Ovary (tissue), 9 donors: Measurements from ENCODE around the gene MSH2. TPM values are rescaled to one million over a fixed set of nuclear protein-coding genes. Genes with fewer than 3 reads are reported as not detected.
"Not testable (repeated sequence)": the region's sequence is repeated elsewhere in the genome, so short reads cannot be mapped to it uniquely, and the experiment has no call there.

Experiments used
- DNase-seq, 5 donors: peaks; one replicate each; pipeline ENCODE4 v3.0.0-alpha.2; 2019 to 2020
- H3K27ac ChIP-seq, 2 donors: fragments of 200-600 bp; one replicate each; pipeline versions ENCODE4 v1.5.1 to v1.8.0; 2019 to 2022
- H3K27me3 ChIP-seq: fragments of 200-600 bp; one replicate; pipeline ENCODE4 v1.8.0; 2022
- H3K36me3 ChIP-seq: fragments of 200-600 bp; sonication (generic); one replicate; pipeline ENCODE4 v1.5.1; 2019
- H3K4me1 ChIP-seq: one replicate; pipeline ENCODE4 v1.8.1; 2013; ENCODE audit warnings: mild to moderate bottlenecking, moderate library complexity; ENCODE audit not compliant: insufficient read depth
- H3K4me3 ChIP-seq: fragments of 200-600 bp; sonication (generic); one replicate; pipeline ENCODE4 v1.5.1; 2017
- H3K9me3 ChIP-seq, 2 donors: fragments of 200-600 bp in 1 of 2; sonication (generic) in 1 of 2; one replicate each; pipeline versions ENCODE4 v1.5.1 to v1.8.1; 2013 to 2019; ENCODE audit warnings: mild to moderate bottlenecking in 1 of 2, moderate library complexity in 1 of 2
- EP300 ChIP-seq: sonication (generic); formaldehyde crosslinking; IDR thresholded peaks from one replicate; pipeline ENCODE4 v1.6.1; 2017; ENCODE audit warnings: antibody characterized with exemption
- POLR2A ChIP-seq: fragments of 450-650 bp; IDR thresholded peaks from one replicate; pipeline ENCODE4 v1.6.1; 2017; ENCODE audit warnings: antibody characterized with exemption, mild to moderate bottlenecking, moderate library complexity
- WGBS, 3 donors: extraction: QIAGEN DNeasy Blood & Tissue Kit in 1 of 3; methylation state at CpG; one replicate each; pipeline versions ENCODE4 v1.1.5 to v1.1.7; 2013 to 2017; 5-methylcytosine and 5-hydroxymethylcytosine counted together
- intact Hi-C, 4 donors: fragments of 100-400 bp; cut with DNase I; formaldehyde crosslinking; loops; one replicate each; pipeline versions ENCODE4 v1.11.0 to v1.15.1; 2022 to 2023
- polyA plus RNA-seq, 2 donors: library from polyadenylated mRNA; stranded (reverse); fragments of 200-250 nt in 1 of 2; fragments of 350-450 nt in 1 of 2; fragmentation: Illumina TruSeq in 1 of 2; extraction: RNeasy Lipid Tissue Mini Kit (QIAGEN cat#74804) in 1 of 2; gene quantifications; one replicate each; pipeline ENCODE4 v1.2.3, GENCODE V29; 2013 to 2014
- total RNA-seq, 7 donors: library from RNA; depleted of rRNA in 2 of 7; stranded (reverse); fragments of >200 nt in 2 of 7; fragmentation: NEBNext Ultra II Directional in 3 of 7; extraction: Animal tissue kit (Norgen Biotek cat#: 25700) in 3 of 7; gene quantifications; one replicate each; pipeline versions ENCODE4 v1.1.0 to v1.2.4, GENCODE V29; 2016 to 2023
- TF ChIP-seq, protein P1 (sequence below), 3 donors: fragments of 450-650 bp in 2 of 3; fragments of 200-600 bp in 1 of 3; IDR thresholded peaks; one replicate each; pipeline versions ENCODE4 v1.5.1 to v1.8.0; 2016 to 2022; ENCODE audit warnings: antibody characterized with exemption in 3 of 3, mild to moderate bottlenecking in 1 of 3
- donor health status: DM: no; HTN: no; CAD: no; lungs with moderate emphysema.
- donor health status: DM: no; HTN: no; CAD: no.
- donor health status: Bipolar disorder and iron deficiency.
- donor health status: DM: yes; HTN: yes; CAD: no.
- donor health status: DM: no; HTN: no; CAD: no.
- donor health status: DM: yes; HTN: yes; CAD: no.

The MSH2 gene
- total and polyA plus RNA-seq, 9 donors: 8.5 to 16.4 (median 10.7) TPM

DNA sequence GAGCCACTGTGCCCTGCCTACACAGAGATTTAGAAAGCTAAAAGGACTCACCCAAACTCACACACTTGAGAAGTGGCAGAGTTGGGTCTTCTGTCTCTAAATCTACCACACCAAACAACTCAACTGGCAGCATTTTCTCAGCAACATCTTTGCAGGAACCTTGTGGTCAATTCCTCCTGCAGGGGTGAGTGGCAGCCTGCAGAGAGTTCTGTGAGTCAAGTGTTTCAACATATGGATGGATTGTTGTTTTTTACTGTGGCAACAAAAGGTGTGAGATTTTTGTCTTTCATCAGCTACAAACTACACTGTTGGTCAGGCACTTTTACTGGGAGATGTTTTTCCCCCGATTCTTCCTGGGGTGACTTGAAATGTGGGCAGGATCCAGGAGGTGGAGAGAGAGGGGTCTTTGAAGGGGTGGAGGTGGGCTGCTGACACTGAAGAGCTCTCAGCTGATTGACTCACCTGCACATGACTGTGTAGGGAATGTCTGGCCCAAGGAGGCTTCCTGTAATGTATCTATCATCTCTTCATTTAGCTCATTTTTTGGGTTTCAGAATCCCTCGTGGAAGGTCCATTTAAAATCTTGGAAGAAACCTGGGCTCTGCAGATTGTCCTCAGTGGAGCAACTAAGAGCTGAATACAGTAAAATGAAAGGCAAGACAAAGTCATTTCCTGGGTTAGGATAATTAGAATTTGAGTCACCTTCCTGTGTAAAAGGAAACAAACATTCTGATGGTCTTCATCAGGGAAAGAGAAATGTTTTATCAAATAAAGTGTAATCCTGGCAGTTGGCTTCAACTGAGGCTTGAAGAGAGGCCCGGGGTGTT, 98.6 kb downstream of the MSH2 start:
- DNase-seq: no peak
- no peaks in the 10 kb centered on the region for H3K9me3 ChIP-seq
- intact Hi-C loops: no loop called here
- no peak for TF ChIP-seq POLR2A
- TF ChIP-seq, protein P1, sequence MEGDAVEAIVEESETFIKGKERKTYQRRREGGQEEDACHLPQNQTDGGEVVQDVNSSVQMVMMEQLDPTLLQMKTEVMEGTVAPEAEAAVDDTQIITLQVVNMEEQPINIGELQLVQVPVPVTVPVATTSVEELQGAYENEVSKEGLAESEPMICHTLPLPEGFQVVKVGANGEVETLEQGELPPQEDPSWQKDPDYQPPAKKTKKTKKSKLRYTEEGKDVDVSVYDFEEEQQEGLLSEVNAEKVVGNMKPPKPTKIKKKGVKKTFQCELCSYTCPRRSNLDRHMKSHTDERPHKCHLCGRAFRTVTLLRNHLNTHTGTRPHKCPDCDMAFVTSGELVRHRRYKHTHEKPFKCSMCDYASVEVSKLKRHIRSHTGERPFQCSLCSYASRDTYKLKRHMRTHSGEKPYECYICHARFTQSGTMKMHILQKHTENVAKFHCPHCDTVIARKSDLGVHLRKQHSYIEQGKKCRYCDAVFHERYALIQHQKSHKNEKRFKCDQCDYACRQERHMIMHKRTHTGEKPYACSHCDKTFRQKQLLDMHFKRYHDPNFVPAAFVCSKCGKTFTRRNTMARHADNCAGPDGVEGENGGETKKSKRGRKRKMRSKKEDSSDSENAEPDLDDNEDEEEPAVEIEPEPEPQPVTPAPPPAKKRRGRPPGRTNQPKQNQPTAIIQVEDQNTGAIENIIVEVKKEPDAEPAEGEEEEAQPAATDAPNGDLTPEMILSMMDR (IDR thresholded peaks at IDR 0.05): no peak
- TF ChIP-seq EP300: no peak
- H3K36me3 ChIP-seq: no peaks in the 10 kb centered on the region
- no peaks in the 10 kb centered on the region for H3K4me1 ChIP-seq
- no peak overlapping the region for H3K4me3 ChIP-seq
- no peak overlapping the region for H3K27ac ChIP-seq
- no peaks in the 10 kb centered on the region for H3K27me3 ChIP-seq
- WGBS, 3 donors: 65 to 81% (median 74%) methylated on average over 3 of the region's 3 CpGs

DNA sequence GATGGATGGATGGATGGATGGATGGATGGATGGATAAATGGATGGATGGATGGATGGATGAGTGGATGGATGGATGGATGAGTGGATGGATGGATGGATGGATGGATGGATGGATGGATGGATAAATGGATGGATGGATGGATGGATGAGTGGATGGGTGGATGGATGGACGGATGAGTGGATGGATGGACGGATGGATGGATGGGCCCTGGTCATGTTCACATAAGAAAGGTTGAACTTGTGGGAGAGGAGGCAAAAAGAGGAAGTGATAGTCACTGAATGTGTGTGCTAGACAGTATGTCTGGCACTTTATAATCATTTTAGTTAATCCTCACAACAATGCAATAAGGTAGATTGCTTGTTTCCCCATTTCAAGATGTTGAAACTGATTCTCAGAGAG, 99.5 kb downstream of the MSH2 start:
- WGBS, 3 donors: 86 to 91% (median 89%) methylated on average over 2 of the region's 2 CpGs
- H3K9me3 ChIP-seq, H3K27me3 ChIP-seq, H3K4me1 ChIP-seq, DNase-seq, H3K36me3 ChIP-seq, H3K27ac ChIP-seq, intact Hi-C loops, H3K4me3 ChIP-seq: not testable (repeated sequence)

DNA sequence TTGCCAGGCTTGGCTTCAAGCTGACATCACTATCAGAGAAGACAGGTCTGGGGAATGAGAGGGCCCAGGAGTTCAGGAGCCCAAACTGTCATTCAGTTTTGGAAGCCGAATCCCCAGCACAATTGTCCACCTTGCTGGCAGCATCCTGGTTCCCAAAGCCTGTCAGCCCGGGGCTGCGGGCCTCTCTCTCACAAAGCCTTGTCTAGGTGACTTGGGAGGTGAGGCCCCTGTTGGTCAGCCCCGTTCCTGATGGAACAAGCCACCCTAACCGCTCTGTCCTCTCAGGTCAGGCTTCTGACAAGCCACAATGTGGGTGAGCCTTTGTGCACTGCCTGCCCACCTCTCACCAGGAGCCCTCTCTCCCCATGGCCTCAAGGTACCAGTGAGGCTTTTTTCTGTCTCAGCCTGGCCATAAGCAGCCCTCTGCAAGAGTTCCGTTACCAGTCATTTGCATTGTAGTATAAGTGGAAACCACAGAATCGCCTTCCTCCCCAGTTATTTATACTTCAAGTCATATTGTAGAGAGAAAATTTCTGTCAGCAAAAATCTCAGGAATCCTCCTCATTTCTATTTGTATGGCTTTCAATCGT, 100.6 kb downstream of the MSH2 start:
- Histone ChIP-seq H3K27me3 (no peaks in the 10 kb centered on the region), H3K9me3 (no peaks in the 10 kb centered on the region), H3K36me3 (no peaks in the 10 kb centered on the region), H3K4me3 (no peak overlapping the region), H3K4me1 (no peaks in the 10 kb centered on the region), H3K27ac (no peak overlapping the region)
- no peak for TF ChIP-seq POLR2A
- no peak for TF ChIP-seq EP300
- TF ChIP-seq, protein P1 (IDR thresholded peaks at IDR 0.05): no peak
- intact Hi-C loops: no loop called here
- DNase-seq: no peak
- 92 to 95% (median 93%) methylated on average over 8 of the region's 8 CpGs for WGBS, 3 donors

DNA sequence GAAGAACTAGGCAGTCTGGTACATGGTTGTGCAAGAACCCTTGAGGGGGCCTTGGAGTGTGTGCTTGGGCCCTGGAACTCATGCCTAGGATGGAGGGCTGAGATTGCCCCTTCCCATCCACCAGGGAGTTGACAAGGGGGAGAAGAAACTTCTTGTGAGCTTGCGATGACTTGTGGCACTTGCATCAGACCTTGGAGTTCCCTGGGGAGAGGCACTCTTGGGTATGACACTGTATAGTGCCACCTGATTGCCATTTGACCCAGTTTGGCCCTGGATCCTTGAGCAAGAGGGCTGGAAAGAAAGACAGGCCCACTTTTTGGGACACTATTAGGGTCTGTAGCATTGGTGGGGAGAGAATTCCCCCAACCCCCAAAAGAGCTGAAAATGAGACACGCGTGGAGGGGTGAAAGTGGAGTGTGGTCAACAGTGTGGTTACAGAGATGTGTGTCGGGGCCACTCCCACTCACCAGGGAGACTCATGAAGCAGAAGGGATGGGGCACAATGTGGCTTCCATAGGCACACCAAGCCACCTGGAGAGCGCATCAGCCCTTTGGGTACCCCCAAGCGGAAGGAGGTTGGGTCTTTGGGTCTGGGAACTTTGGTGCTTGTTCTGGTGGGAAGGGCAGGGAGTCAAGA, 101.3 kb downstream of the MSH2 start:
- H3K4me3 ChIP-seq: no peak overlapping the region
- H3K9me3 ChIP-seq: no peaks in the 10 kb centered on the region
- intact Hi-C loops: no loop called here
- H3K27me3 ChIP-seq: no peaks in the 10 kb centered on the region
- TF ChIP-seq POLR2A (no peak), EP300 (no peak)
- TF ChIP-seq, protein P1 (IDR thresholded peaks at IDR 0.05): no peak
- no peaks in the 10 kb centered on the region for H3K4me1 ChIP-seq
- H3K27ac ChIP-seq: no peak overlapping the region
- no peaks in the 10 kb centered on the region for H3K36me3 ChIP-seq
- WGBS, 3 donors: 97% methylated on average over 6 of the region's 6 CpGs
- DNase-seq: no peak

DNA sequence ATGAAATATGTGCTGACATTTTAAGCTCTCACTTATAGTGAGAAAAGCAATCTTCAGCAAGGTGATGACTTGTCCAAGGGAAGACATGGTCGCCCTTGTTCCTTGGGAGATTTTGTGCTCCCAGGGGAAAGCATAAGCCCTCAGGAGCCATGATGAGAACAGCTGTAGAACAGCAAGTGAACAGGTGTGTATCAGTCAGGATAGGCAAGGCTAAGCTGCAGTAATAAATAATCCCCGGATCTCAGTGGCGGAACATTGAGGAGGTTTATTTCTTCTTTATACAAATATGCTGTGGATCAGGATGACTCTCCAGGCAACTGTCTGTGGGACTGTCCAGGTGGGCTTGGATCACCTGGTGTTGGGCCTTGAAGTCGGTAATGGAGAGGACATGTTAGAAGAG, 103.1 kb downstream of the MSH2 start:
- H3K27me3 ChIP-seq: no peaks in the 10 kb centered on the region
- H3K9me3 ChIP-seq: no peaks in the 10 kb centered on the region
- H3K36me3 ChIP-seq: no peaks in the 10 kb centered on the region
- TF ChIP-seq EP300 (no peak), POLR2A (no peak)
- TF ChIP-seq, protein P1 (IDR thresholded peaks at IDR 0.05): no peak
- no peaks in the 10 kb centered on the region for H3K4me1 ChIP-seq
- 70 to 82% (median 78%) methylated on average over 4 of the region's 4 CpGs for WGBS, 3 donors
- intact Hi-C loops: no loop called here
- DNase-seq: no peak
- no peak overlapping the region for H3K4me3 ChIP-seq
- H3K27ac ChIP-seq: no peak overlapping the region
